Vagina (tissue), 2 donors: ENCODE results near the gene KCNK17. TPM values are rescaled to one million over a fixed set of nuclear protein-coding genes. Genes with fewer than 3 reads are reported as not detected.
A peak's percentile ranks its signal among the peaks of the same experiment; 100 is the strongest.
"Not testable (repeated sequence)": the region's sequence is repeated elsewhere in the genome, so short reads cannot be mapped to it uniquely, and the experiment has no call there.

Experiments
- DNase-seq, 2 donors: peaks; one replicate each; pipeline ENCODE4 v3.0.0-alpha.2; 2017; ENCODE audit errors: extremely low spot score in 2 of 2
- H3K27ac ChIP-seq: fragments of 200-600 bp; sonication (generic); one replicate; pipeline ENCODE4 v1.5.1; 2019
- H3K27me3 ChIP-seq: fragments of 200-600 bp; sonication (generic); one replicate; pipeline ENCODE4 v1.5.1; 2019
- H3K36me3 ChIP-seq, 2 donors: fragments of 200-600 bp; sonication (generic); one replicate each; pipeline ENCODE4 v1.5.1; 2017 to 2019
- H3K4me1 ChIP-seq: fragments of 200-600 bp; sonication (generic); one replicate; pipeline ENCODE4 v1.5.1; 2019
- H3K4me3 ChIP-seq, 2 donors: fragments of 200-600 bp; sonication (generic); 1 replicate in 1 of 2; 2 replicates in 1 of 2; pipeline ENCODE4 v1.5.1; 2016 to 2019
- H3K9me3 ChIP-seq: fragments of 200-600 bp; sonication (generic); one replicate; pipeline ENCODE4 v1.5.1; 2019
- CTCF ChIP-seq, 3 experiments: fragments of 450-650 bp in 2 of 3; fragments of 200-600 bp in 1 of 3; sonication (generic) in 1 of 3; IDR thresholded peaks; one replicate each; pipeline ENCODE4 v1.5.1; 2017 to 2019; ENCODE audit warnings: antibody characterized with exemption in 3 of 3, mild to moderate bottlenecking in 2 of 3, moderate library complexity in 2 of 3
- POLR2A ChIP-seq, 2 donors: fragments of 450-650 bp; IDR thresholded peaks; one replicate each; pipeline ENCODE4 v1.6.1; 2017; ENCODE audit warnings: antibody characterized with exemption in 2 of 2, mild to moderate bottlenecking in 2 of 2, moderate library complexity in 2 of 2
- POLR2AphosphoS5 ChIP-seq, 2 donors: sonication (generic); formaldehyde crosslinking; IDR thresholded peaks; one replicate each; pipeline ENCODE4 v1.9.0; 2017; ENCODE audit warnings: antibody characterized with exemption in 2 of 2, mild to moderate bottlenecking in 2 of 2, low read depth in 1 of 2; ENCODE audit not compliant: insufficient read depth in 1 of 2
- intact Hi-C: fragments of 100-400 bp; cut with DNase I; formaldehyde crosslinking; loops from one replicate; pipeline ENCODE4 v1.15.1; 2023
- total RNA-seq: library from RNA; depleted of rRNA; stranded (reverse); fragments of >200 nt; gene quantifications from one replicate; pipeline ENCODE4 v1.2.3, GENCODE V29; 2016

KCNK17 gene
- total RNA-seq, 1 donor from 2014 or later = not detected

- intact Hi-C loops = no loop called here
These were observed 24.7 kb downstream of the KCNK17 start for GRCh38 chr6:39289490-39289889.

GRCh38 chr6:39287601-39288000, 26.6 kb downstream of the KCNK17 start:
- no peak for DNase-seq
- H3K4me3 ChIP-seq = no peak overlapping the region
- intact Hi-C loops = no loop called here
- no peaks in the 10 kb centered on the region for H3K4me1 ChIP-seq
- TF ChIP-seq POLR2AphosphoS5 (IDR thresholded peaks at IDR 0.05; ENCODE audit: insufficient read depth in 1 of 2, low read depth in 1 of 2) (no peak), POLR2A (IDR thresholded peaks at IDR 0.05) (no peak), CTCF (IDR thresholded peaks at IDR 0.05) (no peak)
- no peak overlapping the region for H3K27ac ChIP-seq
- H3K36me3 ChIP-seq = no peaks in the 10 kb centered on the region
- no peaks in the 10 kb centered on the region for H3K27me3 ChIP-seq
- H3K9me3 ChIP-seq = no peaks in the 10 kb centered on the region

More at GRCh38 chr6:39289490-39289889, 24.7 kb downstream of the KCNK17 start:
- no peak for DNase-seq
- H3K4me1 ChIP-seq = no peaks in the 10 kb centered on the region
- H3K36me3 ChIP-seq = no peaks in the 10 kb centered on the region
- H3K27ac ChIP-seq = no peak overlapping the region
- H3K4me3 ChIP-seq = no peak overlapping the region
- no peaks in the 10 kb centered on the region for H3K9me3 ChIP-seq
- no peaks in the 10 kb centered on the region for H3K27me3 ChIP-seq
- TF ChIP-seq POLR2A (IDR thresholded peaks at IDR 0.05) = no peak
- TF ChIP-seq CTCF (IDR thresholded peaks at IDR 0.05) = no peak
- no peak for TF ChIP-seq POLR2AphosphoS5 (IDR thresholded peaks at IDR 0.05; ENCODE audit: insufficient read depth in 1 of 2, low read depth in 1 of 2)

- H3K4me3 ChIP-seq, DNase-seq, H3K9me3 ChIP-seq, H3K27me3 ChIP-seq, H3K36me3 ChIP-seq, H3K4me1 ChIP-seq, intact Hi-C loops, H3K27ac ChIP-seq: not testable (repeated sequence)
These were observed 27.6 kb downstream of the KCNK17 start for GRCh38 chr6:39286596-39286995.

GRCh38 chr6:39282774-39283173, 31.4 kb downstream of the KCNK17 start:
- DNase-seq = no peak
- Histone ChIP-seq H3K9me3 (no peaks in the 10 kb centered on the region), H3K4me3 (no peak overlapping the region), H3K36me3 (no peaks in the 10 kb centered on the region), H3K27ac (no peak overlapping the region), H3K27me3 (no peaks in the 10 kb centered on the region), H3K4me1 (no peaks in the 10 kb centered on the region)
- intact Hi-C loops = no loop called here
- TF ChIP-seq POLR2AphosphoS5 (IDR thresholded peaks at IDR 0.05; ENCODE audit: insufficient read depth in 1 of 2, low read depth in 1 of 2) = no peak
- TF ChIP-seq POLR2A (IDR thresholded peaks at IDR 0.05) = no peak
- TF ChIP-seq CTCF (IDR thresholded peaks at IDR 0.05) = no peak

- intact Hi-C loops = no loop called here
- Histone ChIP-seq H3K9me3 (no peaks in the 10 kb centered on the region), H3K36me3 (no peaks in the 10 kb centered on the region), H3K27me3 (no peaks in the 10 kb centered on the region), H3K27ac (no peak overlapping the region), H3K4me1 (no peaks in the 10 kb centered on the region), H3K4me3 (no peak overlapping the region)
- no peak for TF ChIP-seq POLR2A (IDR thresholded peaks at IDR 0.05)
- TF ChIP-seq POLR2AphosphoS5 (IDR thresholded peaks at IDR 0.05; ENCODE audit: insufficient read depth in 1 of 2, low read depth in 1 of 2) = no peak
- DNase-seq = no peak
These were observed 32.8 kb downstream of the KCNK17 start for GRCh38 chr6:39281312-39281980.

GRCh38 chr6:39280247-39280731, 33.9 kb downstream of the KCNK17 start:
- Histone ChIP-seq H3K9me3 (no peaks in the 10 kb centered on the region), H3K27me3 (no peaks in the 10 kb centered on the region), H3K36me3 (no peaks in the 10 kb centered on the region), H3K27ac (no peak overlapping the region), H3K4me1 (no peaks in the 10 kb centered on the region), H3K4me3 (no peak overlapping the region)
- DNase-seq = no peak
- TF ChIP-seq CTCF (IDR thresholded peaks at IDR 0.05) = no peak
- TF ChIP-seq POLR2AphosphoS5 (IDR thresholded peaks at IDR 0.05; ENCODE audit: insufficient read depth in 1 of 2, low read depth in 1 of 2) = peak; percentile 21 to 35
- intact Hi-C loops = no loop called here
